RPMI8226 (cell line): ENCODE measurements around the gene RNASEH2A.
"Not testable (repeated sequence)": the region's sequence is repeated elsewhere in the genome, so short reads cannot be mapped to it uniquely, and the experiment has no call there.

ENCODE experiments used
- DNase-seq: peaks from one replicate; pipeline ENCODE4 v3.0.0-alpha.2; 2015

Gene RNASEH2A

GRCh38 chr19:12834566-12834943 is 28.2 kb downstream of the RNASEH2A start, which contains the start of gene RTBDN:
Gene RTBDN (minus strand): TSS chr19:12834579. CDS start chr19:12829979, 4,600 bp downstream.
- no peak for DNase-seq

DNA sequence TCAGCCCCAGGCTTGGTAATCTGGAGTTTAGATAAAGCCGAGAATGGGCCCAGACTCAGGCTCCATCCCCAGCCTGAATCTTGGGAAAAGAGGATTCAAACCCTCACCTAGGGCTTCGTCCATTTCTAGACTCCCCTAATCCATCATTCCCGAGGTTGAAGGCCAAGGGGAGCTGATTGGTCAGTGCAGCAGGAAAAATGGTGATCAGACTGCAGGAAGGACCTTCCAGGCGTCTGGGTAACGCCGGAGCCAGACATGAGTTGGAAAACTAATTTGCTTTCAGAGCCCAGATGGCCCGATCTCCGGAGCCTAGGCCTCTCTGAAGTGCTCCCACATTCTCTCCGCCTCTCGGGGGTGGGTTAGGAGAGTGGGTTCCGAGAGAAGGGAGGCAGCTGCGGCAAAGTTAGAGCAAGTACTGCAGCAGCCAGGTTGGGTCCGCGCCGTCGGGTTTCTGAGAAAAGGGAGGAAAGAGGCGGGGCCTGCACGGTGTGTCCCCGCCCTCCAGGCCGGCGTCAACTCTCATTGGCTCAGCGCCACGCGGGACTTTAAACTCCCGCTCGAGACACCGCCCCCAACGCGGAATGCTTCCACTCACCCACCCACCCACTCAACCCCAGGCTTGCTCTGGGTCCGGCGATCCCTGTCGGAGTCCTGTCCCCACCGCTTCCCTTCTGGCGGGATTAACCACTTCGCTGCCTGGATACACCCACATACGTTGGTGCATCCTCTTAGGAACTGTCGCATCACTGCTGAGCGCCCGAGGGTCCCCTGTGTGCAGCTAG is 28.8 kb downstream of the RNASEH2A start:
- peak; percentile 67 for DNase-seq

DNA sequence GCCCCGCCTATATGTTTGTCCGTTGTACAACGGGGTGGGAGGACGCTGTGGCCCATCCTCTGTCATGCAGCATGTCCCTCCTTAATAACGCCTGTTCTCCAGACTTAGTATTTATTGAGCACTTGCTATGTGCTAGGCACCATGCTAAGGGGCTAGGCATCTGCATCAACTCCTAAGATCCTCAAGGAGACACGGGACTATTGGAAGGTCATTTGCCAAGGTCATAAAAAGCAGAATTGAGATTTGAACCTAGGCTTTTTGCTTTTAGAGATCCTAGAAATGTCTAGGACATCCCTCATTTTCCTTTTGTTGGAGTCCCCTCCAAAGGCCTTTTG is 30.1 kb downstream of the RNASEH2A start:
- DNase-seq = no peak

GRCh38 chr19:12837225-12837624 is 30.8 kb downstream of the RNASEH2A start:
- DNase-seq = no peak

- peak; percentile 86 for DNase-seq
Observed at GRCh38 chr19:12838182-12838885, 31.9 kb downstream of the RNASEH2A start, which contains the start of gene MAST1. Gene MAST1 (plus strand): TSS chr19:12838515. CDS start chr19:12838573, 58 bp downstream.

DNA sequence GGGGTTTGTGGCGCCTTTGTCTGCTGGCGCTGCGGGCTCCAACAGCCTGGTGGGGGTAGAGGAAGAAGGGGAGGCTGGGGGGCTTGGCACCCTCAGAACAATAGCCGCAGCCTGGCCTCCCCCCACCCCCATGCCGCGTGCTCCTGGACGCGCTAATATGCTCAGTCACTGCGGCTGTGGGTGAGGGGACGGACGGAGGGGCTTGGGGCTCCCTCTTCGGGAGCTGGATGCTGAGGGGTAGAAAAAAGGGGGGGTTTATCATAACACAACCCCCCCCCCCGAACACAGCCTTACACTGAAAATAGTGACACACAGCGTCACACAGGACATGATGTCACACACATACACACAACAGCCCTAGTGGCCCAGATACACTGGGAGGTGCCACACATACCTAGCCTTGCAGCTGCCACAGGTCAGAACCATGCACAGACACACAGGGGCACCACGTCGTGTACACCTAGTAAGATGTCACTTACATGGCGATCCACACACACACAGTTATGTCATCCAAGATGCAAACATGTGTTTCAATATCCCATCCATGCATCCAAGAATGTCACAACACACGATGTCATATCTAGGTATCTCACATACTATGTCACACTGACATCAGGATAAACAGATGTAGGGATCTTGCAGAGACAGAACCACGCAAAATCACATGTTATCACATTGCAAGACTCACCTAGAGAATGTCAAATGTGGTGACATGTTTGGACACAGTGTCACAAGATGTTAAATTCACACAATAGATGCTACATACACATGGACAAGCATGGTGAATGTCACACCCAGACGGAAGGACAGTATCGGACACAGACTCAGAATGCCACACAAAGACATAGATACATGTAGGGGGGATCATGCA is 32.7 kb downstream of the RNASEH2A start:
- DNase-seq = peak; percentile 34

DNA sequence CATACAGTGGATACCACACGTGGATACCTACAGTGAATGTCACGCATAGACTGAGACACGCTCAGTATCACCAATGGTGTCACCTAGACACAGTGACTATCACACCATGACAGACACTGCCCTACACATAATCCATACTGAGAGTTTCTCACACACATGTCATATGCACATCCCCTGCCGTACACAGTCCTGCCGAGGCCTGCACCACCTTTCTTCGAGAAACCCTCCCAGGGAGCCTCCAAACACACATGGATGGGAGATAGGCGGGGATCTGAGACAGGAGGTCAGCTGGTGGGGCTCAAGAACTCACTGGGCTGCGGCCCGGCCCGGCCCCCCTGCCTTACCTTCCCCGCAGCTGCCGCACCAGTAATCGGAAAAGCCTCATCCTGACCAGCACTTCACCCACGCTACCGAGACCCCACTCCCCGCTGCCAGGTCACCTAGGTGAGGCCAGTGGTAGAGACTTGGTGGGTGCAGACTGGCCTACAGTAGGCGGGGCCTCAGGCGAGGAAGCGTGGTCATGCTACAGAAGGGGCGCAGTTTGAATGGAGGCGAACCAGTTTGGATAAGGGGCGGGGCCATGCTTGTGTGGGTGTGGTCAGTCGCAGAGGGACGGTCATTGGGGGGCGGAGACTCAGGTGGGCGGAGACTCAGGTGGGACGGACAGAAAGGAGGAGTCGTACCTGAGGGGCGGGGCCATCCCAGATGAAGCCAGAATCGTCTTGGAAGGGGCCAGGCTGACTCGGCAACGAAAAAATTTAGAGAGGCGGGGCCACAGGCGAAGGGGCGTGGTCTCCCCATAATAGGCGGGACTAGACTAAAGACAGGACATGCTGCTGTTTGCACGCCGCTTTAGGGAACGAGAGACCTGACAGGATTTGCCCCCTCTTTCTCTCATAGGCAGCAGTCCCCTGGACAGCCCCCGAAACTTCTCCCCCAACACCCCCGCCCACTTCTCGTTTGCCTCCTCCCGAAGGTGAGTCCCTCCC is 34.0 kb downstream of the RNASEH2A start:
- DNase-seq = peak; percentile 30

GRCh38 chr19:12841094-12841493 is 34.7 kb downstream of the RNASEH2A start:
- peak; percentile 0 for DNase-seq

DNA sequence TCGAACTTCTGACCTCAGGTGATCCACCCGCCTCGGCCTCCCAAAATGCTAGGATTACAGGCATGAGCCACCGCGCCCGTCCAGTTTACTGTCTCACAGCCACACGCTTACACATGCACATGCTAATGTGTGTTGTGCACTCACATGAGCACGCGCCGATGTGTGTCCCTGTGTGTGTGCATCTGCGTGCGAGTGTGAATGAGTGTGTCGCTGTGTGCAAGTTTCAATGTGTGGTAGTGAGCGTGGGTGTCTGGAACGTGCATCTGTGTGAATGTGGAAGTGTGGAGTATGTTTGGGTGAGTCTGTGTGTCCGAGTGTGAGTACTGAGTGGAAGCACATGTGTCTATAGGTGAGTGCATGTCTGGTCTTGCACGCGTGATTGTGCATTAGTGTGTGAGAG is 36.1 kb downstream of the RNASEH2A start:
- peak; percentile 1 for DNase-seq

GRCh38 chr19:12843328-12843727 is 36.9 kb downstream of the RNASEH2A start:
- DNase-seq = peak; percentile 0

GRCh38 chr19:12843999-12844732 is 37.8 kb downstream of the RNASEH2A start:
- DNase-seq = peak; percentile 1

DNA sequence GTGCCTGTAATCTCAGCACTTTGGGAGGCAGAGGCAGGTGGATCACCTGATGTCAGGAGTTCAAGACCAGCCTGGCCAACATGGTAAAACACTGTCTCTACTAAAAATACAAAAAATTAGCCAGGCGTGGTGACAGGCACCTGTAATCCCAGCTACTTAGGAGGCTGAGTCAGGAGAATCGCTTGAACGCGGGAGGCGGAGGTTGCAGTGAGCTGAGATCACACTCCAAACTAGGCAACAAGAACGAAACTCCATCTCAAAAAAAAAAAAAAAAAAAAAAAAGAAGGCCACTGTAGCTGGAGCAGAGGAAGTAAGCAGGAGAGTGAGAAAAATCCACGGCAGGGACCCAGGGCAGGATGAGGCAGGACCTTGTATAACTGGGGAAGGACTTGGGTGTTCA is 40.2 kb downstream of the RNASEH2A start:
- not testable (repeated sequence) for DNase-seq

DNA sequence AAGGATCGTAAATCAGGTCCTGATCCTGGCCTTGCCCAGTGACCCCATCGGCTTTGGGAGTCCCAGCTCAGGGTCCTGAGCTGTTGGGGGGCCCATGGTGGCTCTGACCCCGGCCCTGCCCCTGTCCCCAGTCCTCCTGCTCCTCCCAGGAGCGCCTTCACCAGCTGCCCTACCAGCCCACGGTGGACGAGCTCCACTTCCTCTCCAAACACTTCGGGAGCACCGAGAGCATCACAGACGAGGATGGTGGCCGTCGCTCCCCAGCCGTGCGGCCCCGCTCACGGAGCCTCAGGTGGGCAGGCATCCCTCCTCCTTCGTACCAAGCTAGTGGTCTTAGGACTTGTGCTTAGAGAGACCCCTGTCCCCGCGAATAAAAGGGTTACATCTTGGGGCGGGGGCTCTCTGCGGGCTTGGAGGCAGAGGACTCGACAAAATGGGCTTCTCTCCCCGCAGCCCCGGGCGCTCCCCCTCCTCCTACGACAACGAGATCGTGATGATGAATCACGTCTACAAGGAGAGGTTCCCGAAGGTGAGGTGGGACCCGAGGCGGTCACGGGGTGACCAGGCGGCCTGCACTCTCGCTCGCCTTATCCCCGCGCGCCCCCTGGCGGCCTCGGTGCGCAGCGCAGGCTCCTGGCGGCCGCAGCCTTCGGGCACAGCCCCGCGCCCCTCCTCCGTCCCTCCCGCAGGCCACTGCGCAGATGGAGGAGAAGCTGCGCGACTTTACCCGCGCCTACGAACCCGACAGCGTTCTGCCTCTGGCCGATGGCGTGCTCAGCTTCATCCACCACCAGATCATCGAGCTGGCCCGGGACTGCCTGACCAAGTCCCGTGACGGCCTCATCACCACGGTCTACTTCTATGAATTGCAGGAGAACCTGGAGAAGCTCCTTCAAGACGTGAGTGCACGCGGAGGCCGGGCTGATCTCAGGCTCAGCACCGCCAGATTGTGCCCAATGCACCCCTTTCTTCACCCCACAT is 41.1 kb downstream of the RNASEH2A start:
- DNase-seq = peak; percentile 84

GRCh38 chr19:12856653-12857052 is 50.3 kb downstream of the RNASEH2A start:
- DNase-seq = no peak

- no peak for DNase-seq
Observed at GRCh38 chr19:12858041-12858928, 51.9 kb downstream of the RNASEH2A start.

- DNase-seq = no peak
Observed at GRCh38 chr19:12859546-12859945, 53.2 kb downstream of the RNASEH2A start.
